Mucosa of descending colon (tissue), 3 donors: ENCODE results near the gene LEMD1. TPM values are rescaled to one million over a fixed set of nuclear protein-coding genes. Genes with fewer than 3 reads are reported as not detected.
A peak's percentile ranks its signal among the peaks of the same experiment; 100 is the strongest.

ENCODE experiments used
- ATAC-seq: fragments of 200-7000 bp; cut with Tn5 transposase; one replicate; pipeline ENCODE4 v1.9.1; 2020; ENCODE audit warnings: mild to moderate bottlenecking, moderate library complexity
- DNase-seq, 3 donors: peaks; one replicate each; pipeline ENCODE4 v3.0.0-alpha.2; 2020
- H3K36me3 ChIP-seq: fragments of 200-600 bp; one replicate; pipeline ENCODE4 v1.8.0; 2021; ENCODE audit warnings: low read depth, mild to moderate bottlenecking
- H3K4me1 ChIP-seq: fragments of 200-600 bp; one replicate; pipeline ENCODE4 v1.8.0; 2021; ENCODE audit warnings: low read depth, mild to moderate bottlenecking
- H3K4me3 ChIP-seq: fragments of 200-600 bp; one replicate; pipeline ENCODE4 v1.8.0; 2021; ENCODE audit warnings: mild to moderate bottlenecking
- H3K9me3 ChIP-seq: fragments of 200-600 bp; one replicate; pipeline ENCODE4 v1.8.0; 2021; ENCODE audit warnings: mild to moderate bottlenecking
- intact Hi-C, 2 donors: fragments of 100-400 bp; cut with DNase I in 1 of 2; cut with micrococcal nuclease in 1 of 2; formaldehyde crosslinking; loops; one replicate each; pipeline versions ENCODE4 v1.11.0 to v1.11.1; 2022; cut with DNase I, micrococcal nuclease
- total RNA-seq, 3 donors: library from RNA; stranded (reverse); fragmentation: NEBNext Ultra II Directional in 2 of 3; extraction: Animal tissue kit (Norgen Biotek cat#: 25700) in 2 of 3; gene quantifications; one replicate each; pipeline versions ENCODE4 v1.2.1 to v1.2.4, GENCODE V29; 2021 to 2023
- TF ChIP-seq, protein P1 (sequence below): fragments of 200-600 bp; IDR thresholded peaks from one replicate; pipeline ENCODE4 v1.8.0; 2022; ENCODE audit warnings: antibody characterized with exemption, mild to moderate bottlenecking
- donor health status: DM: no; HTN: no; CAD: no; lungs with moderate emphysema.
- donor health status: DM: no; HTN: no; CAD: no.
- donor health status: DM: no; HTN: yes; CAD: no.

Gene LEMD1
- total RNA-seq, 3 donors from 2014 or later: not detected

DNA sequence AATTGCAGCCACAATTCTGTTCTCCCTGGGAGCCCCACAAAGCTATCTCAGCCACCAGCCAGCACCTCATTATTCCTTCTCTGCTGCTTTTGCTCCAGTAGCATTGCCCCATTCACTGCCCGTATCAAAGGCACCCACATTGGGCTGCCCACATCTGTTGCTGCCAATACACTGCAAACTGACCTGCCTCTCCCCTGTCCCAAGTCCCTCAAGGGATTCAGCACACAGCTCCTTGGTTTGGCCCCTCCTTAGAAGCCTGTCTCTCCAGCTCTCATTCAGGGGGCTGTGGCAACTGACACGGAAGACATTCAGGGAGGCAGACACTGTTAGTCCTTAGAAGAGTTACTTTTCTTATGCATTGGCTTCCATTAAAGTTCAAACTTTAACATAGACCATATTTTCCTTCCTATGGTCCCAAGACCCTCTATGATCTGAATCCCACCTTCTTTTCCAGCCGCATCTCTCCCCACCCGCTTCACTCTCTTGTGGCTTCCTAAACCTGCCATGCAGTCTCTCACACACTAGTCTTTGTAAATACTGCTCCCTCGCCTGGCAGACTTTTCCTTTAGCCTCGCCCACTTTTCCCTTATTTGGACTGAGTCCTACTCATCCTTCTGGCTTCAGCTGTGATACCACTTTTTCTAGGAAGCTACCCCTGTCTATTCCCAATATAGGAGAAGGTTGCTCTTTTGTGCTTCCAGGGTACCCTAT is 45.9 kb downstream of the LEMD1 start:
- intact Hi-C loops: no loop called here
- no peaks in the 10 kb centered on the region for H3K4me1 ChIP-seq
- ATAC-seq: peak; percentile 89
- peak in 1 of 3 donors; percentile 69 for DNase-seq
- no peaks in the 10 kb centered on the region for H3K9me3 ChIP-seq
- H3K36me3 ChIP-seq: no peaks in the 10 kb centered on the region
- no peak overlapping the region for H3K4me3 ChIP-seq
- TF ChIP-seq, protein P1, sequence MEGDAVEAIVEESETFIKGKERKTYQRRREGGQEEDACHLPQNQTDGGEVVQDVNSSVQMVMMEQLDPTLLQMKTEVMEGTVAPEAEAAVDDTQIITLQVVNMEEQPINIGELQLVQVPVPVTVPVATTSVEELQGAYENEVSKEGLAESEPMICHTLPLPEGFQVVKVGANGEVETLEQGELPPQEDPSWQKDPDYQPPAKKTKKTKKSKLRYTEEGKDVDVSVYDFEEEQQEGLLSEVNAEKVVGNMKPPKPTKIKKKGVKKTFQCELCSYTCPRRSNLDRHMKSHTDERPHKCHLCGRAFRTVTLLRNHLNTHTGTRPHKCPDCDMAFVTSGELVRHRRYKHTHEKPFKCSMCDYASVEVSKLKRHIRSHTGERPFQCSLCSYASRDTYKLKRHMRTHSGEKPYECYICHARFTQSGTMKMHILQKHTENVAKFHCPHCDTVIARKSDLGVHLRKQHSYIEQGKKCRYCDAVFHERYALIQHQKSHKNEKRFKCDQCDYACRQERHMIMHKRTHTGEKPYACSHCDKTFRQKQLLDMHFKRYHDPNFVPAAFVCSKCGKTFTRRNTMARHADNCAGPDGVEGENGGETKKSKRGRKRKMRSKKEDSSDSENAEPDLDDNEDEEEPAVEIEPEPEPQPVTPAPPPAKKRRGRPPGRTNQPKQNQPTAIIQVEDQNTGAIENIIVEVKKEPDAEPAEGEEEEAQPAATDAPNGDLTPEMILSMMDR: no peak

DNA sequence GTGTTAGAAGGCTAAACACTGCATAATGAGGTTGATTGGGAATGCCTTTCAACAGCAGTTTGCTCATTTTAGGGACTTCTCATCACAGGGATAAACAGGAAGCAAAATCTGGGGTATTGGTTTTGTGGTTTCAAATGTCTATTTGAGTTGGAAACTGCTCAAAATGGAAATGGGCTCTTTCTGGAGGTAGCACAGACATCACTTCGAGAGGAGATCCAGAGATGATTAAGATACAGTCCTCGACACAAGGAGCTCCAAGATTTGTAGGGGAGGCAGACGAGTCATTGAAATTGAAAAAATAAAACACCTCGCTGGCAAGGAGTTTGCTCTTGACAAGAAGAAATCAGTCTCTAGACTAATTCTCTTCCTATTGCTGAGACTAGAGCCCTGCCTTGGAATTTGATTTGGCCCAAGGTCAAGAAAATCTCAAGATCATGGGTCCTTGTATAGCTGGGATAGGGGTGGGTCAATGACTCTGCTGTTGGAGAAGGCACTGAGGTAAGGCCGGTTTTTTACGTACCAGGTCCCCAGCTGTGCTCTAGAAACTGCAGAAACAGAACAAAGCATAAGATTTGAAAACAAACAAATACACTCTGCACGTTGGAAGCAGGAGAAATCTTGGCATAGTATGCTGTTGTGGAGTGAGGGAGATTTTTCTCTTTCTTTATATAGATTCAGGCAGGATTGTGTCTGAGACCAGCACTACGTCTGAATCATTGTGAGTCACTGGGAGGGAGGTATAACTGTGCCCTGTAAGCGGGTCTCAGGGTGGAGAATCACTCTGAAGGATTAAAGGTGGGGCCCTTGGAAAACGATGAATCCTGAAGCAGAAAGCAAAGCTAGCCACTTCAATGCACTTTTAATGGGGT is 47.4 kb downstream of the LEMD1 start:
- Histone ChIP-seq H3K4me1 (no peaks in the 10 kb centered on the region), H3K36me3 (no peaks in the 10 kb centered on the region), H3K4me3 (no peak overlapping the region), H3K9me3 (no peaks in the 10 kb centered on the region)
- DNase-seq: no peak
- intact Hi-C loops: no loop called here
- no peak for ATAC-seq
- TF ChIP-seq, protein P1: no peak

DNA sequence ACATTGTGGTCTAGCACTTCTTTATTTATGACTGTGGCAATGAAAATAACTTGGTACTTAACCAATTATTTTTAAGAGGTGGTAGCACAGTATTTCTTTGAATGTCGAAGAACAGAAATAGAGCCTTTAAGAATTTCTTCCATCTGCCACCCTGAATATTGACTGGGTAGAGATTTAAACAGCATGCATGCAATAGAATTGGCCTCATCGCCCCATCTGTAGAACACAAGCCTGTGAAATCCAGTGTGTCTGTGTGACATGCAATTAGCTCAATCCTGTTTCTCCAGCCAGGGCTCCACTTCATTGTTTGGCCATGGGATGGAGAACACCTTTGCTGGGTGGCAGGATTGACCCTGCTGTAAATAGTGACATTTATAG is 48.1 kb downstream of the LEMD1 start:
- no peak for DNase-seq
- H3K9me3 ChIP-seq: no peaks in the 10 kb centered on the region
- H3K4me1 ChIP-seq: no peaks in the 10 kb centered on the region
- intact Hi-C loops: no loop called here
- H3K36me3 ChIP-seq: no peaks in the 10 kb centered on the region
- no peak for ATAC-seq
- H3K4me3 ChIP-seq: no peak overlapping the region
- TF ChIP-seq, protein P1: no peak

DNA sequence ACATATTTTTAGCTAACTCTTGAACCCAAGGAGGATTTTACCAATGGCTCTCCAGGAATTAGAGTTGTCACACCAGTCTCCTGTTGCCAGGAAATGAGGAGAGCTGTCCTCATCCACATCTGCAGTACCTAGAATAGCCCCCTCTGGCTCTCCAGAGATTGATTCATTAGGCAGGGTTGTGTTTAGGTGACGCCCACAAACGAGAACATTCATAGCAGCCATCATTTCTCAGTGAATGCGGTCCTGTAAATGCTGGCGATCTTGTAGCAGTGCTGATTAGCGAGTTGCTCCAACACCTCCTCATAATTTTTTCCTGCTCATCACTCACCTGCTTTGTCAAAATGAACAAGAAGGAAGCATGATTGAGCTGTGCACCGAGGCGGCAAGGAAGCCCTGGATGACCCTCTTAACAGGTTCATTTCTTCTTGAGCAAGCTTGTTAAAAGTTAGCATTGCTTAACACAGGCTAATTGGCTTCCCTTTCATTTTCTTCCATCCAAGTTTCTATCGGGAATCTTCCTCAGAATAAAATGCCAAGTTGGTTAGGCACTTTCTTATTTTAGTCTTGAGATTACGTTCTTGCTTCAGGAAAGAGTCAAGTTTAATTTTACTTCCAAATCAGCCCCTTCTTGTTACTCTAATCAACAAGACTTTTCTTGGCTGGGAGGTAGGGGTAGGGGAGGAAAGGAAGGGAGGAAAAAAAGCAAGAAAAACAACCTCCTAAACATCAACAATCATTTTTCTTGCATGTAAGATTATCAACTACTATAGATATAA is 48.6 kb downstream of the LEMD1 start:
- no peaks in the 10 kb centered on the region for H3K36me3 ChIP-seq
- intact Hi-C loops: no loop called here
- TF ChIP-seq, protein P1: no peak
- no peaks in the 10 kb centered on the region for H3K9me3 ChIP-seq
- no peak for ATAC-seq
- H3K4me3 ChIP-seq: no peak overlapping the region
- no peaks in the 10 kb centered on the region for H3K4me1 ChIP-seq
- no peak for DNase-seq

DNA sequence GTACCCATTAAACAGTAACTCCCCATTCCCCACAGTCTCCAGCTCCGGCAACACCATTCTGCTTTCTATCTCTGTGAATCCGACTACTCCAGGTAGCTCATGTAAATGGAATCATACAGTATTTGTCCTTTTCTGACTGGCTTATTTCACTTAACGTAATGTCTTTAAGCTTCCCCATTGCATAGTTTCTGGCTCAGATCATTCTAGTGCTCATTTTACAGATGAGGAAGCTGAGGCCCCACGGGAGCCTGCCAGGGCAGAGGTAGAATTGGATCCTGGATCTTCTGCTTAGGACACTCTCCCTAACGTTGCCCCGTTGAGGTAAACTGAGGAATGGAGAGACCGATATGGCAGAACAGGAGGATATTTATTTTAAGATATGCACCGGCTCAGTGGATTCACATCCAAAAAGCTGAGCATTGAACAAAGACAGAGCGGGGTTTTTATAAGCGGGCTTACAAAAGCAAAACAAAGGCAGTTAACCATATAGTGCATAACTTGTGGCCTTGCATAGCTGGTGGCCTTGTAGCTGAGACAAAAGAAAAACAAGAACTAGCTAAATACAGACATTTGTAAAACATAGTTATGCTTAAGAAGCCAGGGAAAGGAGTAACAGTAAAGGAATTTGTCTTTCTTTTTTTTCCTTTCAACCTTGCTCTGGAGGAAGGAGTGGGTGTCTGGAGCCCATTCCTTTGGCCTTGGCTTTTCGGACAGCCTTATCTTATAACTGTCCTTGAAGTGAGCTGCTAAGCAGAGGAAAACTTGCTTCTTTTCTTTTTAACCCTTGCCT is 49.8 kb downstream of the LEMD1 start:
- Histone ChIP-seq H3K36me3 (no peaks in the 10 kb centered on the region), H3K9me3 (no peaks in the 10 kb centered on the region), H3K4me1 (no peaks in the 10 kb centered on the region), H3K4me3 (no peak overlapping the region)
- TF ChIP-seq, protein P1: no peak
- DNase-seq (no peak), ATAC-seq (no peak)
- intact Hi-C loops: no loop called here
